ENCODE measurements around the gene THEM5.
"Not testable (repeated sequence)": the region's sequence is repeated elsewhere in the genome, so short reads cannot be mapped to it uniquely, and the experiment has no call there.

Gene THEM5

GRCh38 chr1:151853411-151853943 is at the start of gene THEM5:
TSS of gene THEM5 (minus strand) at chr1:151853712. CDS start at chr1:151853565, 147 bp downstream.
- no peak for DNase-seq

GRCh38 chr1:151902858-151903257 is 49.3 kb upstream of the THEM5 start:
- no peak for DNase-seq

GRCh38 chr1:151900804-151901203 is 47.3 kb upstream of the THEM5 start:
- DNase-seq = not testable (repeated sequence)

GRCh38 chr1:151898519-151898991 is 45.0 kb upstream of the THEM5 start:
- DNase-seq = no peak

- no peak for DNase-seq
These were observed 44.5 kb upstream of the THEM5 start for GRCh38 chr1:151897991-151898431.

- DNase-seq = no peak
These were observed 39.8 kb upstream of the THEM5 start for GRCh38 chr1:151893176-151893924.

GRCh38 chr1:151892190-151892589 is 38.7 kb upstream of the THEM5 start:
- no peak for DNase-seq

- DNase-seq = no peak
These were observed 38.0 kb upstream of the THEM5 start for GRCh38 chr1:151891512-151891911.

GRCh38 chr1:151888972-151889570 is 35.6 kb upstream of the THEM5 start:
- peak; percentile 21 for DNase-seq

- no peak for DNase-seq
These were observed 33.5 kb upstream of the THEM5 start for GRCh38 chr1:151887028-151887427.

- DNase-seq = no peak
These were observed 32.0 kb upstream of the THEM5 start for GRCh38 chr1:151885479-151885878.

GRCh38 chr1:151884879-151885278 is 31.4 kb upstream of the THEM5 start:
- DNase-seq = not testable (repeated sequence)

- DNase-seq = not testable (repeated sequence)
These were observed 30.9 kb upstream of the THEM5 start for GRCh38 chr1:151884445-151884844.

GRCh38 chr1:151883898-151884297 is 30.4 kb upstream of the THEM5 start:
- not testable (repeated sequence) for DNase-seq

- DNase-seq = not testable (repeated sequence)
These were observed 29.4 kb upstream of the THEM5 start for GRCh38 chr1:151882918-151883317.

- no peak for DNase-seq
These were observed 29.0 kb upstream of the THEM5 start for GRCh38 chr1:151882466-151882865.

- DNase-seq = no peak
These were observed 28.0 kb upstream of the THEM5 start for GRCh38 chr1:151881479-151881878.

- no peak for DNase-seq
These were observed 22.0 kb upstream of the THEM5 start for GRCh38 chr1:151875419-151876097.

- DNase-seq = not testable (repeated sequence)
These were observed 19.3 kb upstream of the THEM5 start for GRCh38 chr1:151872776-151873175.

GRCh38 chr1:151871284-151872030 is 17.9 kb upstream of the THEM5 start:
- DNase-seq = no peak

GRCh38 chr1:151868486-151868885 is 15.0 kb upstream of the THEM5 start:
- DNase-seq = no peak

- no peak for DNase-seq
These were observed 14.4 kb upstream of the THEM5 start for GRCh38 chr1:151867765-151868411.

Data from COR-L47 (cell line).